Activated gamma-delta T cell treated with Interleukin-2 at 50 U/mL for 16 hours (primary cell): ENCODE data around the gene LYPD6B.

ENCODE experiments used
- DNase-seq: peaks from one replicate; pipeline ENCODE4 v3.0.0-alpha.2; 2020

The LYPD6B gene

GRCh38 chr2:149044500-149044899 is 6.0 kb downstream of the LYPD6B start:
- no peak for DNase-seq

DNA sequence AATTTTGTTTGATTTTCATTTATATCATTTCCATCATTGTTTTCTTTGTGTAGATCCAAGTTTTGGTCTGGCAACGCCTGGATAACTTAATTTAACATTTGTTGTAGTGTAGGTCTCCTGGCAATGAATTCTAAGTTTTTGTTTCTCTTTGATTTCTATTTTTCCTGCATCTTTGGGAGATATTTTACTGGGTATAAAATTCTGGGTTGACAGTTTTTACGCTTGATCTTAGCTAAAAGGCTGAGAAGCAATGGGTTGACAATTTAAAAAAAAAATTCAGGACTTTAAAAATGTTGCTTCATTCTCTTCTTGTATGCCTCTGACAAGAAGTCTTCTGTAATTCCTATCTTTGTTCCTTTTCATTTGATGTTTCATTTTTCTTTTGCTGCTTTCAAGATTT is 8.6 kb downstream of the LYPD6B start:
- DNase-seq: no peak

DNA sequence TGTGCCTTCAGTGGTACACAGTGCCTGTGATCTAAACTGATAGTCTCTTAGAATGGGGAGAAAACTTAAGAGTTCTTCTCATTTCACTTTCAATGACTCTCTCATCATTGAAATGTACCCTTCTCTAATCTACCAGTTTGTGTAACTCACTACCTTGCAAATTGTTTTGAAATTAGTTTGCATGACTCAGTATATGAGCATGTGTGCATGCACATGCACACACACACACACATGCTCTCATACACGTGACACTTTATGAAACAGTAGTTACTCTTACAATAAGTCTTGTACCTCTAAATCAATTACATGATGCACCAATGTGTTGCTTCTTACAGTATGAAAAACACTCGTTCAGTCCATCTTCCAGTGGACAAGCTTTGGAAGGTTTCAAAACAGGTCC is 10.6 kb downstream of the LYPD6B start:
- no peak for DNase-seq

GRCh38 chr2:149050188-149050587 is 11.7 kb downstream of the LYPD6B start:
- DNase-seq: no peak

- no peak for DNase-seq
Observed at GRCh38 chr2:149055751-149056150, 17.3 kb downstream of the LYPD6B start.

- DNase-seq: no peak
Observed at GRCh38 chr2:149056541-149057255, 18.2 kb downstream of the LYPD6B start.

DNA sequence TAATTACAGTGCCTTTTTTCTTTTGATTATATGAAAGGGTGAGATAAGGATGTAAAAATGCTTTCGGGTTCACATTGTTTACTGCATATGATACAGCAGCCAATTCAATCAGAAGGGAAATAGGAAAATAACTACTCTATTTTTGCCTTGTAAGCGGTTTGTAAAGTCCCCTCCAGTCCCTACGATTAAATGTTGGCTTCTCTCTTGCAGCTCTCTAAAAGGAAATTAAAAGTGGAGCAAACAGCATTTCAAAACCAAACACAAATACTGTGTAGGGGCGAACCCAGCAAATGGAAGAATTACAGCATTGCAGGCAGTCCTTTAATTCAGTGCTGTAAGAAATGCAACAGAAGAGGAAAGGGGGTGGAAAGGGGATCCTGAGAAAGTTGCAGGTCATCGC is 18.9 kb downstream of the LYPD6B start:
- DNase-seq: no peak

DNA sequence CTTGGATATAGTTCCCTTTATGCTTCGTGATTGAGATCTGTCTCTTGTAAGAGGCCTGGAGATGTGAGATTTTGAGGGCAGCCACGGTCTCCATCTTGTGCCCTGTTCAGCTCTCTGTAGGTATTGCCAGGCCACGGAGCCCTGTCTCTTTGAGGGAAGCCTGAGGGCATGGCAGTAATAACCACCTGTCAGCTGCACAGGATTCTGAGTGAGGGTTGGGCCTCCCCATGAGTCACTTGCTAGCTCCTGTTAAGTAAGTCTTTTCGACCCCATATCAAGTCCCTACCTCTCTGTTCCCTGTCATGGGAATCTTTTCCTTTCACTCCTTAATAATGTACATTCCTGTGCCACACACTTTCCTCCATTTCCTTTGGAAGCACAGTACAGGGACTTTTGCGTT is 20.4 kb downstream of the LYPD6B start:
- no peak for DNase-seq

- no peak for DNase-seq
Observed at GRCh38 chr2:149059822-149060221, 21.3 kb downstream of the LYPD6B start.

- no peak for DNase-seq
Observed at GRCh38 chr2:149061133-149061745, 22.7 kb downstream of the LYPD6B start.

DNA sequence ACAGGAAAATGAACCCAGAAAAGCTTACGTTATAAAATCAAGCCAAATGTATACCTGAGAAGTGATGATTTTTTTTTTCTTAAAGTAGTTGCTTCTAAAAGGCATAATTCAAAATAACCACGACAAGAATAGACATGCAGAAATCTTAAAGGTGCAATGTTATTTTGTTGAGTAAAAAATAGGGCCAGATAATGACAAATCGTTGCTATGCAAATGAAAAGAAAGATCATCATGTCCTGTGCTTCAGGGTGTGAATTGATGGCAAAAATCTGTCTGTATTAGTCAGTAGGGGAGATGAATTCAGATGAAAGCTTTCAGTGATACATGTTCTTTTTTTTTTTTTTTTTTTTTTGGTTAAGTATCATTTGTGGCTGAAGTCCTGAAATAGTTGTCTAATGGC is 24.0 kb downstream of the LYPD6B start:
- DNase-seq: no peak

- DNase-seq: no peak
Observed at GRCh38 chr2:149063177-149063576, 24.7 kb downstream of the LYPD6B start.

GRCh38 chr2:149064365-149064841 is 25.9 kb downstream of the LYPD6B start:
- no peak for DNase-seq

DNA sequence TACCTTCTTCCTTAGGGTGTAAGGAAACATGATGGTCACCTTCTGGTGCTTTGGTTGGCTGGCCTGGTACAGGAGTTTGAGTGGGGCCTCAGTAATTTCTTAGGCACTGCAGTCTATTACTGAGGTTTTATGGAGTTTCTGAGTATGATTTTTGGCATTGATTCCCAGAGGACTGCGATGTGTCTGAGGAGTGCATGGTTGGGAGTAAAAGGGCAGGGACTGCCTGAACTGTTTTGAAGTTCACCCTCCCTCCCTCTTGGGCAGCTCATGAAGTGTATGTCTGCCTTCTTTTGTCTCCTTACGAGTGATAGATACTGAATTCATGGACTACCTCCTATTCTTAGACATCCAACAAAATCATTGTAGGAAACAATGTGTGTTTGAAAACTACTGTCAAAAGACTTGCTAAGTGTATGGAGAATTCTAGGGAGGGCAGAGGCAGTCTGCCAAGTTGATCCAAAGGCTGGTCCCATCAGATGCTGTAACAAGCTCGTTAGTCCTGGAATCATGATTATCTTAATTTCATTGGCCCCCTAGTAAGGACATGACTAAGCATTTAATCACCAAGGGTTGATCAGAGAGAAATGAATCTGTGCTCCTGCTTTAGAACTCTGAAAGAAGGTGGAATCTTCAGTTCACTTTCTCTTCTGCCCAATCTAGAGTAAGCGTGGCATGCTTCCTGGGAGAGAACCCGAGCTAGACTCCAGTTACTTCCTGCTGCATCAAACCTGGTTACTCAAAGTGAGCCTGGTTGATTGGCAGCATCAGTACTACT is 26.5 kb downstream of the LYPD6B start:
- no peak for DNase-seq

DNA sequence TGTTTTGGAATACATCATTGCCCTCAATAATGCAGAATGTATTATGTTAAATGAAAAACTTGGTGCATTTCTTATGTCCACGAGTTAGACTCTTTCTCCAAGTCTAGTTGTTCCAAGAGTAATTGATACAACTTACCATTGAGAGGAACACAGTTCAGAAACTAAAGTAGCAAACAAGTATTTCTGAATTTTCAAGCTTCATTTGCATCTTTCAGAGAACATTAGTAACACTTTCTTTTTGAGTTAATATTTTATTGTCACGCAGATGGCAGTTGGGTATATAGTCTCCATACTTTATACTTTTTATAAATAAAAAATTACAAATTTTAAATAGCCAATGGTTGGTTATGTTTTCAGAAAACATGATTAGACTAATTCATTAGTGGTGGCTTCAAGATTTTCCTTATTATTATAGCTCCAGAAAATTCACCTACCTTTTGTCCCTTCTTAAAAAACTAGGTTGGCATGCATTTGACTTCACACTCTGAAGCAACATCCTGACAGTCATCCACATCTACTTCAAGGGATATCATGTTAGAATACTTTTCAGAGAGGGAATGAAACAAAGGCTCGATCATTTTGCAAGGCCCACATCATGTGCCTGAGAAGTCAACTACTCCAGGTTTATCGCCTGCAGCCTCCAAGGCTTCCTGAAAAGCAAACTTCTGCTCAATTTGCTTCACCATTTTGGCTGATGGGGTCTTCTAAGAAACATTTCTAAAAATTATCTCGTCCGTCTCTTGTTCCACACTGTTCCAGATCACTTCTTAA is 29.9 kb downstream of the LYPD6B start:
- DNase-seq: no peak

DNA sequence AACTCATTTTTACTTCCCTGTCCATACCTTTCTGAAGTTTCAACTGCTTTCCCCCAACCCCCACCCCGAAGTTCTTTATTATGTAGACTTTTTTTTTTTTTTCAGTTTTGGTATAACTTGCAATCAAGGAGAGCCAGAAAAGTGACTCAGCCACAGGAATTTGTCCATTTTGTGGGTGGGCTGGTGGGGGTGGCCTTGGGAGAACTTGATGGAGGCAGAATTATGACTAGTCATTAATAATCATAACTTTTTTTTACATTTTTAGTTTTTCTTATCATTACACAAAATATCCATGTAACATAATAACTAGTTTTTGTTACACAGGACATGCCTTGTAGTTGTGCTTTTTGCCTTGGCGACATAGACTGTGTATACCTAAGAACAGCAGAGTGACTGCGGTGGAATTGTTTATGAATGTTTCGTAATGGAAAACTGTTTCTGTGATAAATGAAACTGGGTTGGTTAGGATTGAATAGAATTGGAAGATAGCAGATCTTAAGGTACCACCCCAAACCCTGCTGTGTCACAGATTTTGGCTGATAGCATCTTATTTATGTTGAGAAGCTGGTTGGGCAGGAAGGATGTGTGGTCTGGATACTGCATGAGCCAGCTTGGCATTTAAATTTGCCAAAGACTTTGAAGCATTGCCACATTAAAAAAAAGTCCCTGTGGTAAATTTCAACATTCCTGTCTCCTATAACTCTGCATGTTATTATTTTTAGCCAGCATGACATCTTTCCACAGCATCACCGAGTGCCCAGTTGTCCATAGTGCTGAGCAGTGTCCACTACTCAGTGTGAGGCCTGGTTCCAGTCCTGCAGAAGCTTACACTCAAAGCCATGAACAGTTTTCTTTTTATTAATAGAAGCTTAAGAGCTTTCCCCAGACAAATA is 30.7 kb downstream of the LYPD6B start:
- no peak for DNase-seq

DNA sequence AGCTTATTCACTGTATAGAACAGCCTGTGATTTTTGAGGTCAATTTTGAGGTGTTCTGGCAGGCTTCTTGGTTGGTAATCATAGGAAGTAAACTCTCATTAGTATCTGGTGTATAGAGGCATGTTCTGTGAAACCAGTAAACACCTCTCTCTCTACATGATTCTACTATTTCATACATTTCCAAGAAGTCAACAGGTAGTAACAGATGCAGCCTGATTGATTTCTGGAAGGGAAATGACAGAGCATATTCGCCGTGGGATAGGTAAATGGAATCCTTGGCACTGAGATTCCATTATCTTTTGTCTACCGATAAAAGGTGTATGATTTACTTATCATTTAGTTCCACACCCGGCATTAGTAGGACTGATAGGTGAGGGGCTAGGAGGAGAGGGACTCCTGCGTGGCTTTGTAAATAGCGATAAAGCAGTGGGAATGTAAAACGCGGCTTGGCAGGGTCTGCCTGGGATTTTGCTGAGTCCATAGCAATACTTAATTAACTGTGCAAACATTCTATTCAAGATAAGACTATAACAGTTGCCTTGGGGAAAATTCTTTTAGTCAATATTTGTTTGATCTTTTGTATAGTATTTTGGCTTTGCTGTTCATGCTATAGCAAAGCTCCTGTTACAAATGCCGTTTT is 32.3 kb downstream of the LYPD6B start:
- DNase-seq: no peak

DNA sequence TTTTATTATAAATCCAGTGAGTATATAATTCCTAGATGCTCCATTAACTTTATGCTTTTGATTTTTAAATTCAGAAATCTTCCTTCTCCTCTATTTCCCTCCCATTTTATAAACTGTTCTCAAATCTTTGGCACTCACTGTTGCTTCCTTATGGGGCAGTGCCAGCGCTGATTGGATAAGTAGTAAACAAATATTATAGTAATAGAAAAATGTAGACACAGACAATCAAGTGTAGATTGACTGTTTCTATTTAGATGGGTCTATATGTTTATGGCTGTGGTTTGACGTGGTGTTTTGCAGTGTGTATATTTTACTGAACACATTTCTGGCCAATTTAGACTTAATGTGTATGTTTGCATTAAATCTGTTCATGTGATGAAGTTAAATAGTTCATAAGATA is 36.6 kb downstream of the LYPD6B start:
- no peak for DNase-seq

DNA sequence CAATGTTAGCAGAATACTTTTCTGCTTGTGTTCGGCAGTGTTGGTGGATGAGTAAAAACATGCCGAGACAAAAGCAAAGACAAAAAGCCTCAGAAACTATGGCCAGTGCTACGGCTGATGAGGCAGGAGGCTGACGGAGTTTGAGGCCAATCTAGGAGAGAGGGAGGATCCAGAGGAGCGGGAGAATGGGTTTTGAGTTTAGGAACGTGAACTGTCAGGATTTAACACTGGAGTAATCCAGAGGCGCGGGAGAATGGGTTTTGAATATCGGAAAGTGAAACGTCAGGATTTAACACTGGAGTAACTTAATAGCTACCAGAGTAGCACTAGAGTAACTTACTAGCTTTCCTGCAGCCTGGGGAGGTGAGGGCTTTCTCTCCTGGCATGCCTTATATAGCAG is 37.4 kb downstream of the LYPD6B start:
- no peak for DNase-seq

DNA sequence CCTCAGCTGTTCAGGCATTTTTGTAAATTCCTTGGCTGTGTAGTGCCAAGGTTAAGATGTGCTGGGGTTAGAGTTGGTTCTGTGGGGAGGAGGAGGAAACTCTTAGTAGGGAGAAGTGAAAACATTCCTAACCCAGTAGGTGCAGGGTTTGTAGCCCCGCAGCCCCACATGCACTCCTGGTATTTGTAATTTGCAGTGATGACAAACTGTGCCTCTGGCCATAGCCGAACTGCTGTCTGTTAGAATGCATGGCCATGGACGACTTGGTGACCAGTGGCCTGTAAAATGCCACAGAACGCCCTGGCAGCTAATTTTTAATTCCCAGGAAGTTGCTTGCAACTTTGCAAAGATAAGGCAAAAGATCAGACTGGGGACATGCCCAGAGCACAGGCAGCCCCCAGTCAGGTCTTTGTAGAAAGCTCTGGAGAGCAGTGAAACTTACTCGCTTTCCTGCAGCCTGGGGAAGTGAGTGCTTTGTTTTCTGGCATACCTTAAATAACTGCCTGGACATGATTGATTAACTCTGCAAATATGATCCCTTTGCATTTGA is 38.4 kb downstream of the LYPD6B start:
- DNase-seq: no peak

DNA sequence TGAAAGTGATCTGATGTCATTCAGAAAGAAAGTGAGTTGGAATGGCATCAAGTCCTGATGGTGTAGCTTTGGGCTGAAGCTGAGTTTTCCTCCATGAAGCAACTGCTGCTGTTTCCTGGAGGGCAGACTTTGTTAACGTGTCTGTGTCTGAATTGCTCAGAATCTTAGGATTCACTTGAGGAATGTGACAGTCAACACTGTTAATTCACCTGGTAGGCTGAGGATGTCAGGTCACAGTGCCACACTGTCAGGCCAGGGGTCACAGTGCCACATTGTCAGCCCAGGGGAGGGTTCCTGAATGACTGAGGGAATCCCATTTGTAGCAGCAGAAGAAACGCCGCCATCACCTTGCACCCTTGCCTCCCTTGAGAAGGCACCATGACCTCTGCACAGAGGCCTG is 39.4 kb downstream of the LYPD6B start:
- no peak for DNase-seq
